Stimulated activated CD8-positive, alpha-beta memory T cell treated with anti-CD3 and anti-CD28 coated beads, Interleukin-7, amount 100 ng/mL, for 4 hours (primary cell): Measurements from ENCODE around the gene FLNA.
"Not testable (repeated sequence)": the region's sequence is repeated elsewhere in the genome, so short reads cannot be mapped to it uniquely, and the experiment has no call there.

Experiments
- DNase-seq, 2 donors: peaks; one replicate each; pipeline ENCODE4 v3.0.0-alpha.2; 2020; ENCODE audit warnings: low read depth in 2 of 2

FLNA gene

DNA sequence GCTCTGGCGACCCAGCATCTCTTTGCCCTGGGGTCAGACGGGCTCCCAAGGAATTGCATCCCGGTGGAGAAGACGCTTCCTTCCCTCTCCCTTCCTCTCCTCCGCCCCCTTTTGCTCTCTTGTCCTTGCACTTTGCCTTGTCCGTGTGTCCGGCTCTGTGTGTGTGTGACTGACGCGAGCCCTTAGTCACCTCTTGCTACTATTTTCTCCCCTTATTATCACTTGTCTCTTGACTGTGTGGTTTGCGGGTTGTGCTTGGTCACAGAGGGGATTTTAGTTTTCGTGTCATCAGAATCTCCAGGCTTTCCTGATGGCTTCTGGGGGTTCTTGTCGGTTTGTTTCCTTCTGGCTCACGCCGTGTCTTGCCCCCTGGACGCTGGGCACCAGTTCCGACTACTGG, 31.4 kb downstream of the FLNA start:
- not testable (repeated sequence) for DNase-seq

DNA sequence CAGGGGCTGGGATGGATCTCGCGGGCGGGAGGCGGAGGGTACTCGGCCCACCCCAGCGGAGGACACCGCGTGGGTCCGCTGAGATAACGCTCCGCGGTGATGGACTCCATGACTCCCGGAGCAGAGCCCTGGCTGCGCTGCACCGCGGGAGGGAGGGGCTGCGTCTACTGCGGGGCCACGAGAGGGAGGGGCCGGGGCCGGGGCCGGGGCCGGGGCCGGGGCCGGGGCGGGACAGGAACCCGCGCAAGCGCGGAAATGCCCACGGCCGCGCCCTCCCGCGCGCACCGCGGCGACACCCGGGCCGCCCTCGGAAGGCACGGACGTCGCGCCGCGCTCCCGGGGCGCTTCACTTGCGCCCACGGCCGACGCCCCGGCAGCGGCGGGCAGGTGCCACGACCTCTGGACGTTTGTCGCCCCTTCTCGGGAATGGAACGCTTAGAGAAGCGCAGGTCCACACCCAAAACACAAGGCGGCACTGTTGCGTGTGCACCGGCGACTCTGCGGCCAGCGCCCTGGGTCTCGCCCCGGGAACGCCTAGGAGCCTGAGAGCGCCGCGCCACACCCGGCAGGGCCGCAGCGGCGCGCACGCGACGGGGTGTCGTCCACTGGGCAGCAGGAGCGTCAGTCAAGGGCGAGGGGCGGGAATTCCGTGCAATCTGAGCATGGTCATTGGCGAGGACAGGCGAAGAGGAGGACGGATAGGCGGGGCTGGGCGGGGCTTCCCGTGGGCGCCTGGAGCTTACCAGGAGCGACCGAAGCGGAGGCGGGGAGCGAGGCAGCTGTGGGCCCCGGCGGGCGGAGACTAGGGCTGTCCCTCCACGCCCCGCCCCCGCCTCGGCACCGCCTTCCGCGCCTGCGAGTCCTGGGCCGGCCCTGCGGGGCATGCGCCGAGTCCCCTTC, 32.8 kb downstream of the FLNA start:
- DNase-seq = not testable (repeated sequence)

- DNase-seq = no peak
Measured at GRCh38 chrX:154334496-154334895, 39.9 kb downstream of the FLNA start.

- no peak for DNase-seq
Measured at GRCh38 chrX:154333837-154334271, 40.6 kb downstream of the FLNA start.

- DNase-seq = no peak
Measured at GRCh38 chrX:154333116-154333515, 41.3 kb downstream of the FLNA start.

DNA sequence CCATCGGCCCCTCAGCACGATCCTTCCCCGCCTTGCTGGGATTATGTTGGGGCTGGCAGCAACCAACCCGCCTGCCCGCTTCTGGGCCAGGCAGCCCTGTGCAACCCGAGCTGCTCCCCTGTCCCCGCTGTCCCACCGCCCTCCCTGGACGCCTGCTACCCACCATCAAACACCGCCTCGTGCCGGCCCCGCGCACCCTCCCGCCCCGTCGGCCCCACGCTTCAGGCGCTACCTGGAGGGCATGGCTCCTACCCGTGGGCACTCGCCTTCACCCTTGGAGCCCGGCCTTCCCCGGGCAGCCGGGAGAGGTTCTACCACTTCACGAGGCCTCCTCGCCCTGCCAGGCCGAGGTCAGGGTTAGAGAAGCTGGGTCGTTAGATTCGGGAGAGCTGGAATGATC, 41.9 kb downstream of the FLNA start:
- no peak for DNase-seq

DNA sequence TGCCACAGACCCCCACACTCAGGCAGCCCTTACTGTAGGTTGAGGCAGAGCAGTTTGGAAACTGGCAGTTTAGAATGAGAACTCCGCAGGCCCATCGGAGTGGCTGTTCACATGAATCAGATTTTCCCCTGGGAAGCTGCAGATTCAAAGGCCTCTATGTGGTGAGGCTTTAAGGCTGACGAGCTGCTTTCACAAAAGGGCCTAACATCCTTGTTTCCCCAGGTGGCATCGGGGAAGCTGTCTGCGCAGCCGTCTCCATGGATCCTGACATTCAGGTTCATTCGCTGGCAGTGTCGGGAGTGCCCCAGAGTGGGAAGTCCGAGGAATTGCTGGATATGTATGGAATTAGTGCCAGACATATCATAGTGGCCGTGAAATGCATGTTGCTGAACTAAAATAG, 45.1 kb downstream of the FLNA start:
- no peak for DNase-seq

DNA sequence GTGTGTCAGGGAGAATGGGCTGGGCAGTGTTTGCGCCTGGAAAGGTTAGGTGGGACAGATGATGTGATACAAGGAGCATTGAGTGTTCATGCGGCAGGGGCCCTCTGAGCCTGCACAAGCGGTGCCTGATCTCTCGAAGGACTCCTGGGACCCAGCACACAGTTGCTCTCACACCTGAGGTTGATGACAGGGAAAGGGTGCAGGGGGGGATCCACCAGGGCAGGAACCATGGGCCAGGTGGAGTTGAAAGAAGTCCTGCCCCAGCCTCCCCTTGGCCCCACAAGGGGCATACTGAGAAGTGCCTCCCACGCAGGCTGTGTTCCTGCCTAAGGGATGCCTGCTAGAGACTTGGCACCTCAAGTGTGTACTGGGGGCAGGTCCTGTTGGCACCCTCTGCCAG, 45.8 kb downstream of the FLNA start:
- no peak for DNase-seq

DNA sequence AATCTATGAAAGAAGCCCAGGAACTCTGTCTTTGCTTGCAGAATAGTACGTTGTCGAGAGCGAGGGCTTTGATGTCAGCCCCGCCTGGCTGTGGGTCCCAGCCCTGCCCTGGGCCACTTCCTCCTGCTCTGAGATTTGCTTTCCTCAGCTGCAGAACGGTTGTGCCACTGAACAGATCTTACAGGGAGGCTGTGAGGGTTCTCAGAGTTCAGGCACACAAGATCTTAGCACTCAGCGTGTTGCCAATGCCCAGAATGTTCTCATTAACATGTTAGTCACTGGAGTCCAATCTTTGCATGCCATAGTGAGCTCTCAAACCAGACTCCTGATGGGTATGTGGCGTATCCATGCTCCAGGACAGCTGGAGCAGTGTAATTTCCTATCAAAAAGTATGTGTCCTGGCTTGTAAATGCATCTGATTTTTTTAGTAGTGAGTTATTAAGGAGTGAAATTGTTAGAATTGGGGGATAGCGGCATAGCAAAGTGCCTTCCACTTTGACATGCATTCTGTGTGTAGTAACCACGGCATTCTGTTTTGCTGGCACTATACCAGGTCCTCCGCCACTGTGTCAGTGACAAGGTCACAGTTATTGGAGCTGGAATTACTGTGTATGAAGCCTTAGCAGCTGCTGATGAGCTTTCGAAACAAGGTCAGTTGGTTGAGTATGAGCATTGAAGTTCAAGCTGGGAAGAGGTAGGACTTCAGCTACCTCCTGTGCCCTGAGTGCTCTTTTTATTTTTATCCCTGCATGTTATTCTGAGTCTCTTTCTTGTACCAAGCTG, 47.2 kb downstream of the FLNA start:
- no peak for DNase-seq

DNA sequence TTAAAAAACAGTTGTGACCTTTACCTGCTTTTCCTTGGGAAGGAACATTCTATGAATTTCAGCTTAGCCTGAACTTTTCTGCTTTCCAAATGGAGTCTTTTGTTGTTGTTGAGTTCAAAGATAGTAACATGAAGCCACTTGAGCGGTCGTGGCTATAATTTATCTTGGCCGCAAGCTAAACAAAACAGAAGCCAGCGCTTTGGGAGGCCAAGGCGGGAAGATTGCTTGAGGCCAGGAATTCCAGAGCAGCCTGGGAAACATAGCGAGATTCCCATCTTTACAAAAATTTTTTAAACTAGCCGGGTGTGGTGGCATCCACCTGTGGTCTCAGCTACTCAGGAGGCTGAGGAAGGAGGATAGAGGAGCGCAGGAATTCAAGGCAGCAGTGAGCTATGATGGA, 48.9 kb downstream of the FLNA start:
- no peak for DNase-seq

DNA sequence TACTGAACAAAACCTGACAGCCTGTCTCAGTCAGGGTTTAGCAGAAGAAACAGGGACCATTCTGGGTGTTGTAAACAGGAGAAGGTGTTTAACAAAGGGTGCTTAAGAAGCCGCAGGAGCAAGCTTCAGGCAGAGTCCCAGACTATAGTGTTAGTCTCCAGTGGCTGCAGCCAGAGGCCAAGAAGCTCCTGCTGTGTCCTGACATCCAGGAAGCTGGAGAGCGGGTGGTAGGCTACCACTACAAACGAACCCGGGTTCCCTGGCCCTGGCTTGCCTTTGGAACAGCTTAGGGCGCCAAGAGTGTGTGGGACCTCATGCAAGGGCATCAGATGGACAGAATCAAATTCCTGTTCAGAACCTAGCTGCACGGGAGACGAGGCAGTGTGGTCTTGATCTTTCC, 50.9 kb downstream of the FLNA start:
- DNase-seq = no peak

DNA sequence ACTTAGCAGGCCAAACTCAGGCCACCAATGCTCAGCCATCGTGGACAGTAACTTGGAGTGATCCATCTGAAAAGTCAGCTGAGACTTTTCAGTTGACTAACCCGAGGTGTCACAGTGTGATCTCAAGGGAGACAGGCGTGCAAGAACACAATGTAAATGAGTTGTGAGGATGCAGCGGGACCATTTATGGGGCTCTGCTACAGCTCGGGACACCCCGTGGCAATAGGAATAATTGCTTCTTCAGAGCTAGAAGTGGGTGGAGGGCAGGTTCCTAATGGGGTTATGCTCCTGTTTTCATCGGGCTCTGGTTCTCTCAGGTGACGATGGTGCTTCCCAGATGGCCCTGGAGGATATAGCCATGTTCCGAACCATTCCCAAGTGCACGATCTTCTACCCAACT, 51.5 kb downstream of the FLNA start:
- DNase-seq = no peak

DNA sequence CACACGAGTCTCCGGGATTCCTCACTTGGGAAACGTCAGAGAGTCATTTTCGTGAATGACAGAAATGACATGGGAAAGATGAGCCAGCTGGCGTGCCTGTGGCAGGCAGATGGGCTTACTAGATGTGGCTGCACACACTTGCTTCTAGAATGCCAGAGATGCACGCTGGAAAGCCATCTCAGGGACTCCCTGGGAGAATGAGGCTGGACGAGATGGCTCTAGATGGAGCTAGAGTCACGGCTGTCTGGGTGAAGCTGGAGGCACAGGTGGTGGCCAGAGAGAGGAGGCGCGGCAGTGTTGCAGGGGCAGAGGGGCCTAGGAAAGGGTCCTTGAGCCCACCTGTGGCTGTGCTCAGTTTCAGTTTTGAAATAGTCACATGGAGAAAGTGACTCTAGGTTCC, 52.8 kb downstream of the FLNA start:
- no peak for DNase-seq

- no peak for DNase-seq
Measured at GRCh38 chrX:154321152-154321551, 53.3 kb downstream of the FLNA start.

- no peak for DNase-seq
Measured at GRCh38 chrX:154320406-154320805, 54.0 kb downstream of the FLNA start.

DNA sequence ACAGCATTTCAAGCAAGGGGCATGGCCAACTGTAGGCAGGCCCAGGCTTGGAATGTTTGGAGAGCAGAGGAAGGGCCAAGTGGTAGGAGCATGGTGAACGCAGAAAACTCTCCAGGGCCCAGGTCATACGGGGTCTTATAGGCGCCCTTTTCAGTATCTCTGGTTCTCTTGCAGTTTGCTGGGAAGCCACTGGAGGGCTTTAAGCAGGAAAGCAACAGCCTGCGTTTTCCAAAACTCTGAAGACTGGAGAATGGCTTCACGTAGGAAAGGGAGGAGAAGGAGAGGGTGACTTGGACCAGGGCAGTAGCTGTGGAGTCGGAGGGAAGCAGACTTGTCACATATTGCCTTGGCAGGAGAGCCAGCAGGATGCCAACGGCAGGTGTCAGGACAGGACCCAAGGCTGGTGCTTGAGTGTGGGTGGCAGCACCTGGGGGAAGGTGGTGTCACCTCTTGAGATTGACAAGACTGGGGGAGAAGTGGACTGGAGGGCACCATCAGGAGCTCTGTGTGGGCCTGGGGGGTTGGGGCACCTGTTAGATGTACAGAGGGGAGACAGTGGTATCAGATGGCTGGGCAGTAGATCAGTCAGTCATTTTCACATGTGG, 56.9 kb downstream of the FLNA start:
- DNase-seq = no peak

- no peak for DNase-seq
Measured at GRCh38 chrX:154315416-154315815, 59.0 kb downstream of the FLNA start.

DNA sequence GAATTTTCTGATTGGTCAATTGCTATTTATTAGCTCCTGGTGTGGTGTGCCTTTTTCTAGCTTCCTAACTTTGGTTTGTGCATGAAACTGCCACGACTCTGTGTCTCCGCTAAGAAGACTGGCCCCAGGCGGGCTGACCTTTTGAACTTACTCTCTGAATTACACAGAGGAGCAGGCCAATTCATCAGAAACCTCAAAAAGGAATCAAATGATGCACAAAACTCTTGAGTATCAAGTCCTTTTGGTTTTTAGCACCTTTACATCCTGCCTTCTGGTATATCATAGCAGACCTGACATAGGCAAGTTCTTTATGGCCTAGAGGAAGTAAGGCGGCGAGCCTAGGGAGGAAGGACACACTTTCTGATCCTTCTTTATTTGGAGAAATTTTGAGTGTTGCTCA, 61.3 kb downstream of the FLNA start:
- no peak for DNase-seq

GRCh38 chrX:154312116-154312515, 62.3 kb downstream of the FLNA start:
- no peak for DNase-seq

DNA sequence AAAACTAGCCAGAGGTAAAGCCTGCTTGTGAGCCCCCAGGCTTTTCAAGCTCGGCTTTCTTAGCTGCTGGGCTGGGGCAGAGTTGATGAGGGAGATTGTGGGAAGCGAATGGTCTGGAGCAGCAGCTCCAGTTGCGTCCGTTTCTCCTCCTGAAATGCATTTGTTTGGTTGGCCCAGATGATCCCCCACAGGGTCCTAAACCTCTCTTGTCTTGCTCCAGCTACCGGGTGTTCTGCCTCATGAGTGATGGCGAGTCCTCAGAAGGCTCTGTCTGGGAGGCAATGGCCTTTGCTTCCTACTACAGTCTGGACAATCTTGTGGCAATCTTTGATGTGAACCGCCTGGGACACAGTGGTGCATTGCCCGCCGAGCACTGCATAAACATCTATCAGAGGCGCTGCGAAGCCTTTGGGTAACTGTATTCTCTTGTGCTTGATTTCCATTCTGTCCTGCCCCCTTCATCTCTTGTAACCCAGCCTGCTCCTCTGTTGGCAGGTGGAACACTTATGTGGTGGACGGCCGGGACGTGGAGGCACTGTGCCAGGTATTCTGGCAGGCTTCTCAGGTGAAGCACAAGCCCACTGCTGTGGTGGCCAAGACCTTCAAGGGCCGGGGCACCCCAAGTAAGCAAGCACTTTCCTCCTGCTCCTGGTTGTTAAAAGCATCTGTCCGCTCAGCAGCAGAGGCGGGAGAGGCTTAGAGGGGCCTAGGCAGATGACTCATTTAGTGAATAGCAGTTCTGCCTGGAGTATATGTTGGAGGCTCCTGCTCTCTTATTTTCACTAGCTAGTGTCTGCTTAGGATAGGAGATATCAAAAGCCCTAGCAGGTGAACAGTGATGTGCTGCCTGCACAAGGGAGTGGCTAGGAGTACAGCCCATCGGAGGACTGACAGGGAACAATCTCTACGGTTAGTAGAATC, 63.6 kb downstream of the FLNA start:
- no peak for DNase-seq

DNA sequence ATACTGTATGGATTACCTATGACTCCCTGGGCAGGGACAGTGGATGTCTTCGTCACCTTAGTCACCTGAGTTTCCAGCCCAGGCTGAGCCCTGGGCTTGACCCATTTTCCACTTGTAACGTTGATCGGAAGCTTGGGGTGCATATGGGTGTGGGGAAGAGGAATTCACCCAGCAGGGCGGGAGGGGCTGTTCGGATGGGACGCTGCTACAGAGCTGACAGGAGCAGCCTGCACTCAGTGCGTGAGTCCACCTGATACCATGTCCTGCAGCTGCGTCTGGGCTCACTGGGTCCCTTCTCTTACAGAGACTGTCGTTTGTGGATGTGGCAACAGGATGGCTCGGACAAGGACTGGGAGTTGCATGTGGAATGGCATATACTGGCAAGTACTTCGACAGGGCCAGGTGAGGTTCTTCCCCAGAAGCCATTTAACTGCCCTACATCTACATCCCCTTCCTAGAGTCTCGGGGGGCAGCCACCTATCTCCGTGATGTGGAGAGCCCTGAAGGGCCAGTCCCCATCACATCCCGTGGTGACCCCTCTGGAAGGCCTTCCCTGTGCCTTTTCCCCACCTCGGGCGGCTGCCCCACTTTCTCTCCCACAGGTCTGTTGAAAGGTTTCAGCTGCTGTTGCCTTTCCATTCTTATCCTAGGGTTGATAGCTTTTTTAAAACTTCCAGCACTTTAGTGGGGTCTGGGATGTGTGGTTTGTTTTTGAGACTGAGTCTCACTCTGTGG, 65.2 kb downstream of the FLNA start:
- DNase-seq = no peak
